HepG2 (cell line): ENCODE results near the gene LAG3. TPM values are rescaled to one million over a fixed set of nuclear protein-coding genes. Genes with fewer than 3 reads are reported as not detected.

Source experiments
- ATF7-NPFF ChIP-seq: sonication (generic); formaldehyde crosslinking; IDR thresholded peaks from 2 replicates; pipeline ENCODE4 v1.8.1; 2023; ENCODE audit warnings: mild to moderate bottlenecking, low read depth, missing genetic modification reagents, moderate library complexity
- KAT8 ChIP-seq: IDR thresholded peaks from 2 replicates; pipeline ENCODE4 v1.6.1; 2016; ENCODE audit warnings: missing genetic modification reagents, missing compliant biosample characterization
- NRL ChIP-seq: sonication (generic); formaldehyde crosslinking; IDR thresholded peaks from 2 replicates; pipeline ENCODE4 v1.5.0; 2020; ENCODE audit warnings: missing genetic modification reagents, mild to moderate bottlenecking, moderate library complexity, borderline replicate concordance
- PAX8 ChIP-seq: sonication (generic); formaldehyde crosslinking; IDR thresholded peaks from 2 replicates; pipeline ENCODE4 v1.8.0; 2022; ENCODE audit warnings: mild to moderate bottlenecking, missing genetic modification reagents, borderline replicate concordance
- SOX13 ChIP-seq, 3 experiments: fragments of 450-650 bp in 1 of 3; sonication (generic) in 1 of 3; formaldehyde crosslinking in 1 of 3; IDR thresholded peaks in 2 of 3; conservative IDR thresholded peaks in 1 of 3; 2 replicates each; pipeline versions ENCODE4 v1.5.0 to v1.6.1; 2016 to 2020; ENCODE audit warnings: antibody characterized with exemption in 1 of 3, mild to moderate bottlenecking in 1 of 3, missing compliant biosample characterization in 1 of 3, missing genetic modification reagents in 1 of 3, moderate library complexity in 1 of 3
- SP2 ChIP-seq: sonication (generic); formaldehyde crosslinking; IDR thresholded peaks from 2 replicates; pipeline ENCODE4 v1.5.1; 2020; ENCODE audit warnings: mild to moderate bottlenecking, missing genetic modification reagents
- TEAD3 ChIP-seq: optimal IDR thresholded peaks from 2 replicates; pipeline ENCODE3; 2016; ENCODE audit warnings: borderline replicate concordance
- U2AF1 ChIP-seq: fragments of 200-400 bp; formaldehyde crosslinking; optimal IDR thresholded peaks from 2 replicates; pipeline ENCODE3; 2017; ENCODE audit warnings: mild to moderate bottlenecking, low read depth, low read length
- XBP1 ChIP-seq: sonication (generic); formaldehyde crosslinking; IDR thresholded peaks from 2 replicates; pipeline ENCODE4 v1.5.0; 2020; ENCODE audit warnings: missing genetic modification reagents
- ZBTB38 ChIP-seq: sonication (generic); formaldehyde crosslinking; IDR thresholded peaks from 2 replicates; pipeline ENCODE4 v1.5.1; 2020; ENCODE audit warnings: mild to moderate bottlenecking, missing genetic modification reagents
- ZNF138 ChIP-seq: sonication (generic); formaldehyde crosslinking; IDR thresholded peaks from 2 replicates; pipeline ENCODE4 v1.5.0; 2020; ENCODE audit warnings: mild to moderate bottlenecking, low read depth, missing genetic modification reagents
- ZNF343 ChIP-seq: sonication (generic); formaldehyde crosslinking; IDR thresholded peaks from 2 replicates; pipeline ENCODE4 v1.4.0; 2020; ENCODE audit warnings: mild to moderate bottlenecking, missing genetic modification reagents
- ZNF615 ChIP-seq: sonication (generic); formaldehyde crosslinking; IDR thresholded peaks from 2 replicates; pipeline ENCODE4 v1.5.0; 2020; ENCODE audit warnings: mild to moderate bottlenecking, missing genetic modification reagents, borderline replicate concordance
- polyA plus RNA-seq, 8 experiments: library from polyadenylated mRNA; depleted of rRNA in 3 of 8; stranded (reverse) in 7 of 8; unstranded in 1 of 8; fragments of >200 nt; fragmentation: Illumina TruSeq in 4 of 8; extraction: Trizol in 4 of 8; gene quantifications; 2 replicates each; pipeline versions ENCODE4 v1.2.1 to v1.2.3, GENCODE V29; 2011 to 2016; ENCODE audit warnings: low read depth in 4 of 8, missing spikeins in 1 of 8, mixed read lengths in 1 of 8; ENCODE audit not compliant: insufficient read depth in 1 of 8
- total RNA-seq, 5 experiments: library from RNA; depleted of rRNA; stranded (reverse); fragments of >200 nt; fragmentation: Illumina TruSeq; extraction: Trizol; gene quantifications; 2 replicates each; pipeline ENCODE4 v1.2.3, GENCODE V29; 2016; ENCODE audit warnings: low read depth in 1 of 5
- TF ChIP-seq, protein P1 (sequence below): sonication (generic); formaldehyde crosslinking; IDR thresholded peaks from 2 replicates; pipeline ENCODE4 v1.5.1; 2020; ENCODE audit warnings: missing genetic modification reagents, mild to moderate bottlenecking, borderline replicate concordance
- TF ChIP-seq, protein P2 (sequence below): sonication (generic); formaldehyde crosslinking; IDR thresholded peaks from 2 replicates; pipeline ENCODE4 v1.4.0; 2020; ENCODE audit warnings: missing genetic modification reagents
- TF ChIP-seq, protein P3 (sequence below): sonication (generic); formaldehyde crosslinking; IDR thresholded peaks from 2 replicates; pipeline ENCODE4 v1.4.0; 2020; ENCODE audit warnings: missing genetic modification reagents, mild to moderate bottlenecking, borderline replicate concordance
- TF ChIP-seq, protein P4 (sequence below), 2 experiments: sonication (generic) in 1 of 2; formaldehyde crosslinking in 1 of 2; IDR thresholded peaks; 2 replicates each; pipeline versions ENCODE4 v1.5.1 to v1.6.1; 2011 to 2020; ENCODE audit warnings: borderline replicate concordance in 1 of 2, low read depth in 1 of 2, low read length in 1 of 2, mild to moderate bottlenecking in 1 of 2, missing genetic modification reagents in 1 of 2, moderate library complexity in 1 of 2

The LAG3 gene
- total and polyA plus RNA-seq, 2 of the 13 experiments (the other 11 are each of a cell fraction or from before 2014, with no cell fraction given): 0.11 to 0.26 TPM

DNA sequence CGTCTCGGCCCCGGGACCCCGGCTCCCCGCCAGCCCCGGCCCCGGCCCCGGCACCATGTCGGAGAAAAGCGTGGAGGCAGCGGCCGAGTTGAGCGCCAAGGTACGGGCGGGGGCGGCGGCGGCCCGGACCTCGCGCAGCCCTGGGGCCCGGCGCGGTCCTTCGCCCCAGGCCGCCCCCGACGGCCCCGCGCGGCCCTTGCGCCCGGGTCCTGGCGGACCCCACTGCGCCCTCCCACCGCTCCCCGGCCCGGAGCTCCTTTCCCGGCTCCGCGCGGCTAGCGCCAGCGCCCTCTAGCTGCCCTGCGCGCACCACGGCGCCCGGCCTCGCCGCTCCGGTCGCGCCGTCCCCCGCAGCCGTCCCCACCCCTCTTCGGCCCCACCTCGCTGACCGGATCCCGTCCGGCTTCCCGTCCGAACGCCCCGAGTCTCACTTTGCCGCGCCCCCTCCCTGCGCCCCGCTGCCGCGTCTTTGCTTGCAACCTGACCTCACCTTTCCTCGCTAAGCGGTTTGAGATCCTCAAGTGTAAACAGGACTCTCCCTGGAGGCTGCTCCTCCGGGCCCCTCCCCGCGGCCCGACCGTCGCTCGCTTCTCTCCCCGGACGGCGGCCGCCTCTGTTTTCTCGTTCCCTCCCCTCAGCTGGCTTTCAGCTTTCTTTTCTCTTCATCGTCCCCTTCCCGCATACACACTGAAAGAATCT, 5.5 kb upstream of the LAG3 start (continued):
- TF ChIP-seq, protein P1, sequence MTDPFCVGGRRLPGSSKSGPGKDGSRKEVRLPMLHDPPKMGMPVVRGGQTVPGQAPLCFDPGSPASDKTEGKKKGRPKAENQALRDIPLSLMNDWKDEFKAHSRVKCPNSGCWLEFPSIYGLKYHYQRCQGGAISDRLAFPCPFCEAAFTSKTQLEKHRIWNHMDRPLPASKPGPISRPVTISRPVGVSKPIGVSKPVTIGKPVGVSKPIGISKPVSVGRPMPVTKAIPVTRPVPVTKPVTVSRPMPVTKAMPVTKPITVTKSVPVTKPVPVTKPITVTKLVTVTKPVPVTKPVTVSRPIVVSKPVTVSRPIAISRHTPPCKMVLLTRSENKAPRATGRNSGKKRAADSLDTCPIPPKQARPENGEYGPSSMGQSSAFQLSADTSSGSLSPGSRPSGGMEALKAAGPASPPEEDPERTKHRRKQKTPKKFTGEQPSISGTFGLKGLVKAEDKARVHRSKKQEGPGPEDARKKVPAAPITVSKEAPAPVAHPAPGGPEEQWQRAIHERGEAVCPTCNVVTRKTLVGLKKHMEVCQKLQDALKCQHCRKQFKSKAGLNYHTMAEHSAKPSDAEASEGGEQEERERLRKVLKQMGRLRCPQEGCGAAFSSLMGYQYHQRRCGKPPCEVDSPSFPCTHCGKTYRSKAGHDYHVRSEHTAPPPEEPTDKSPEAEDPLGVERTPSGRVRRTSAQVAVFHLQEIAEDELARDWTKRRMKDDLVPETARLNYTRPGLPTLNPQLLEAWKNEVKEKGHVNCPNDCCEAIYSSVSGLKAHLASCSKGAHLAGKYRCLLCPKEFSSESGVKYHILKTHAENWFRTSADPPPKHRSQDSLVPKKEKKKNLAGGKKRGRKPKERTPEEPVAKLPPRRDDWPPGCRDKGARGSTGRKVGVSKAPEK (CRISPR knock-in tag): no peak
- TF ChIP-seq NRL (CRISPR knock-in tag) (no peak), TEAD3 (CRISPR knock-in tag) (peak; percentile 4), ZNF138 (no peak), XBP1 (CRISPR knock-in tag) (no peak), ATF7-NPFF (CRISPR knock-in tag) (0 out of 2 replicates have a peak, but pooled peaks have one; percentile 25), ZNF615 (CRISPR knock-in tag) (no peak), U2AF1 (no peak), ZBTB38 (CRISPR knock-in tag) (no peak; the same call in 1 of the 2 replicates), ZNF343 (CRISPR knock-in tag) (peak; percentile 29; the same call in 1 of the 2 replicates), SP2 (CRISPR knock-in tag) (no peak), KAT8 (no peak), PAX8 (CRISPR knock-in tag) (no peak), SOX13 (IDR thresholded peaks at IDR 0.05) (no peak), SOX13 (CRISPR knock-in tag; conservative IDR thresholded peaks at IDR 0.05 in 1 of 2, IDR thresholded peaks at IDR 0.05 in 1 of 2) (peak in 1 of 2 experiments; percentile 8; a peak in 1 of 4 replicates)
- TF ChIP-seq, protein P2, sequence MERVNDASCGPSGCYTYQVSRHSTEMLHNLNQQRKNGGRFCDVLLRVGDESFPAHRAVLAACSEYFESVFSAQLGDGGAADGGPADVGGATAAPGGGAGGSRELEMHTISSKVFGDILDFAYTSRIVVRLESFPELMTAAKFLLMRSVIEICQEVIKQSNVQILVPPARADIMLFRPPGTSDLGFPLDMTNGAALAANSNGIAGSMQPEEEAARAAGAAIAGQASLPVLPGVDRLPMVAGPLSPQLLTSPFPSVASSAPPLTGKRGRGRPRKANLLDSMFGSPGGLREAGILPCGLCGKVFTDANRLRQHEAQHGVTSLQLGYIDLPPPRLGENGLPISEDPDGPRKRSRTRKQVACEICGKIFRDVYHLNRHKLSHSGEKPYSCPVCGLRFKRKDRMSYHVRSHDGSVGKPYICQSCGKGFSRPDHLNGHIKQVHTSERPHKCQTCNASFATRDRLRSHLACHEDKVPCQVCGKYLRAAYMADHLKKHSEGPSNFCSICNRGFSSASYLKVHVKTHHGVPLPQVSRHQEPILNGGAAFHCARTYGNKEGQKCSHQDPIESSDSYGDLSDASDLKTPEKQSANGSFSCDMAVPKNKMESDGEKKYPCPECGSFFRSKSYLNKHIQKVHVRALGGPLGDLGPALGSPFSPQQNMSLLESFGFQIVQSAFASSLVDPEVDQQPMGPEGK (CRISPR knock-in tag): peak; percentile 44
- TF ChIP-seq, protein P3, sequence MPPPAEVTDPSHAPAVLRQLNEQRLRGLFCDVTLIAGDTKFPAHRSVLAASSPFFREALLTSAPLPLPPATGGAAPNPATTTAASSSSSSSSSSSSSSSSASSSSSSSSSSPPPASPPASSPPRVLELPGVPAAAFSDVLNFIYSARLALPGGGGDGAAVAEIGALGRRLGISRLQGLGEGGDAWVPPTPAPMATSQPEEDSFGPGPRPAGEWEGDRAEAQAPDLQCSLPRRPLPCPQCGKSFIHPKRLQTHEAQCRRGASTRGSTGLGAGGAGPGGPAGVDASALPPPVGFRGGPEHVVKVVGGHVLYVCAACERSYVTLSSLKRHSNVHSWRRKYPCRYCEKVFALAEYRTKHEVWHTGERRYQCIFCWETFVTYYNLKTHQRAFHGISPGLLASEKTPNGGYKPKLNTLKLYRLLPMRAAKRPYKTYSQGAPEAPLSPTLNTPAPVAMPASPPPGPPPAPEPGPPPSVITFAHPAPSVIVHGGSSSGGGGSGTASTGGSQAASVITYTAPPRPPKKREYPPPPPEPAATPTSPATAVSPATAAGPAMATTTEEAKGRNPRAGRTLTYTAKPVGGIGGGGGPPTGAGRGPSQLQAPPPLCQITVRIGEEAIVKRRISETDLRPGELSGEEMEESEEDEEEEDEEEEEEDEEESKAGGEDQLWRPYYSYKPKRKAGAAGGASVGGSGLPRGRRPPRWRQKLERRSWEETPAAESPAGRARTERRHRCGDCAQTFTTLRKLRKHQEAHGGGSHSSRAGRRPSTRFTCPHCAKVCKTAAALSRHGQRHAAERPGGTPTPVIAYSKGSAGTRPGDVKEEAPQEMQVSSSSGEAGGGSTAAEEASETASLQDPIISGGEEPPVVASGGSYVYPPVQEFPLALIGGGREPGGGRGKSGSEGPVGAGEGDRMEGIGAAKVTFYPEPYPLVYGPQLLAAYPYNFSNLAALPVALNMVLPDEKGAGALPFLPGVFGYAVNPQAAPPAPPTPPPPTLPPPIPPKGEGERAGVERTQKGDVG (CRISPR knock-in tag): no peak
- TF ChIP-seq, protein P4, sequence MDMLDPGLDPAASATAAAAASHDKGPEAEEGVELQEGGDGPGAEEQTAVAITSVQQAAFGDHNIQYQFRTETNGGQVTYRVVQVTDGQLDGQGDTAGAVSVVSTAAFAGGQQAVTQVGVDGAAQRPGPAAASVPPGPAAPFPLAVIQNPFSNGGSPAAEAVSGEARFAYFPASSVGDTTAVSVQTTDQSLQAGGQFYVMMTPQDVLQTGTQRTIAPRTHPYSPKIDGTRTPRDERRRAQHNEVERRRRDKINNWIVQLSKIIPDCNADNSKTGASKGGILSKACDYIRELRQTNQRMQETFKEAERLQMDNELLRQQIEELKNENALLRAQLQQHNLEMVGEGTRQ (IDR thresholded peaks at IDR 0.05; ENCODE audit: low read depth, low read length): no peak
- TF ChIP-seq, protein P4 (CRISPR knock-in tag; IDR thresholded peaks at IDR 0.05; ENCODE audit: borderline replicate concordance): no peak
